ENCODE data around the gene AK1.
"Not testable (repeated sequence)": the region's sequence is repeated elsewhere in the genome, so short reads cannot be mapped to it uniquely, and the experiment has no call there.

The AK1 gene

DNA sequence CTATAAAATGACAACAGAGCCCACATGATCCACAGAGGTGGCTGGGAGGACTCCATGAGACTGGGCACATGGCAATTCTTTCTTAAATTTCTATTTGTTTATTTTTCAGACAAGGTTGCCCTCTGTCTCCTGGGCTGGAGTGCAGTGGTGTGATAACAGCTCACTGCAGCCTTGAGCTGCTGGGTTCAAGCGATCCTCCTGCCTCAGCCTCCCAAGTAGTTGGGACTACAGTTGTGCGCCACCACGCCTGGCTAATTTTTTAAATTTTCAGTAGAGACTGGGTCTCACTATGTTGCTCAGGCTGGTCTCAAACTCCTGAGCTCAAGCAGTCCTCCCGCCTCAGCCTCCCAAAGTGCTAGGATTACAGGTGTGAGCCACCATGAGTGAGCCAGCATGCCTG is 31.9 kb downstream of the AK1 start:
- DNase-seq = not testable (repeated sequence)

DNA sequence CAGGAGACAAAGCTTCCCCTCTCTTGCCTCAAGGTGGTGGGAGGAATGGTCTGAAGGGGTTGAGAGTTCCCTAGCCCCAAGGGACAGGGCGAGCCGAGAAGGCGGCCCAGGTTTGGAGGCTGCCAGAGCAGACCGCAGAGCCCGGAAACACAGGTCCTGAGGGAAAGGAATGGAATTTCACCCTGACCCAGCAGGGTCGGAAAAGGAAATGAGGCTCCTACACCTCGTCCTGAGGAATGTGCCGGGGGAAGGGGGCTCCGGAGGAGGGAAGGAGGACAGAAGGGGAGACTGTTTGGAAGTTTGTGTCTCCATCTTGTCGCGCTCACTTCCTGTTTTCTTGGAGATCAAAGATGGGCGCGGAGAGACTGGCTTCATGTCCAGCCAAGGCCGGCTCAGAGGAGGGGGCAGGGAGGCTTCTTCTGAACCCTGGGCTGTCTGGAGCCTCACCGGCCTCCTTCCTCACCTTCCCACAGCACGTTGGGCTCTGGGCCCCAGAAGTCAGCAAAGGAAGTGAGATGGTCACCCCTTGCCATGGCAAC is 32.6 kb downstream of the AK1 start:
- DNase-seq = no peak

DNA sequence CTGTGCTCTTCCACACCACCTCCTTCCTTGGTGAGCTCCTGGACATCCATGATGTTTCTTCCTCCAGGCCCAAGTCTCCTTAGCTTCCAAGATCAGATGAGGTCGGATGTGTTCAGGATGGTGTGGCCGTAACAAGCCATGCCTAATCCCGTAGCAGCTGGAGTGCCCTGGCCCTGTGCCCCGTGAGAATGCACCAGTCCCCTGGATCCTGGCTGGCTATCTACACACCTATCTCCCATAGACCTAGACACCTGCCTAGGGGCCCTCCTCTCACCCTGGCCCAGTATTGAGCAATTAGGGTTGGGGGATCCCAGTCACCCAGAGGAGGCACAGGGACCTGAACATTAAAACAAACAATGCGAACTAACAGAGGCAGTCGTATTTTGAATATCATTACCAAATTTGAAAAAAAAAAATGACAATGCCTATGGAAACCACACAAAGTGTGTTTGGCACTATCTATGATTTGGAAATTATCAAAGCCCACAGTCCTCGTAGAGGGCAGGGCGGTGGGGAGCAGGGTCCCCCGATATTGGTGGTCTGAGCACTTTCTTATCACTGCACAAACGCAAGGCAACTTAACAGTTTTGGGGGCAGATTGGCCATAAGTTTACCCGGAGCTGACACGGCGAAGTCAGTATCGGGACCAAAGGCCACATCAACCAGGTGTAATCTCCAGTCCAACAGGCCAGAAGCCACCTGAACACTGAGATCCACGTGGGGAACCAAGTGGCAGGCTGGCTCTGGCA is 36.2 kb downstream of the AK1 start:
- DNase-seq = no peak

DNA sequence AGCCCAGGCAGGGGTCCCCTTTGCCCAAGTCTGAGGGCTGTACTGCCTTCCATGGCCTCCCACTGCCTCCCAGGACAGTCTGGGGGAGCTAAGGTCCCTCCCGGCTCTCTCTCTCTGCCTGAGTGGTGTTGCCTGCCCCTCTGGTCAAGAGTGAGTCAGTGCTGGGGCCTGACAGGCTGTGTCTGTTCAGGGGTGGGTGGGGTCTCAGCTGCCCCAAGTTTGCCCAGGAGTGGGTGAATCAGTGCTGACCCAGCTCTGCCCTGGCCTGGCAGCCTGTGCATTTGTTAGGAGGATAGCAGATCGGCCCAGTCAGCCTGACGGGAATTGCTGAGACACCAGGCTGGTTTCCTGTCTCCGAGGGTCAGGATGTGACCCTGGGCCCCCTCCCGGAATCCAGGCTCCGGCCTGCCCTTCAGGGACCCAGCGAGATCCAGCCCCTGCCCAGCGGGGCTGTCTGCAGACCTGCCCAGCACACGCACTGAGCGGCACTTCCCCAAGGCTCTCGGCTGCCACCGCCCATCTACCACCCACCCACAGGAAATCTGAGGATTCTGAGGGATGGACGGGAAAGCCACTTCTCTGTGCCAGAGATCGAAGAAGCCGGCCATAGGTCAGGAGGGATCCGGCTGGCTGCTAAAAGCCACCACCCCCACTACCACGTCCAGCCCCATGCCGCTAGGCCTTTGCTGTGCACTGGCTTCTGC is 38.9 kb downstream of the AK1 start:
- DNase-seq = no peak

DNA sequence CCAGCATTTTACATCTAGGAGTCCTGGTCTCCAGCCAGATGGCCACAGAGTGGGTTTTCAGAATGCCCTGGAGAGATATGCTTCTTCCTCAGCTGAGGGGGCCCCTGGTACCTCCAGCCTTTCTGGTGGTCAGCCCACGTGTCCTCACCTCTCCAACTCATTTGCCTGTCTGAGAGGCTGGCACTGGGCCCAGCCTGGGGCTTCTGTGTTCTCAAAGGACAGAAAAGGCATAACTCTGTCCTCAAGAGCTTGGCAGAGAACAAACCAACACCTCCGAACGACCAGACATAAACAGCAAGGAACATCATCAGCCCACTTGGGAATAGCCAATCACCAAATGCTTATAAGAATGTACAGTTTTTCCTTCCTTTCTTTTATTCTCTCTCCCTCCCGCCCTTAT is 40.1 kb downstream of the AK1 start:
- DNase-seq = no peak

DNA sequence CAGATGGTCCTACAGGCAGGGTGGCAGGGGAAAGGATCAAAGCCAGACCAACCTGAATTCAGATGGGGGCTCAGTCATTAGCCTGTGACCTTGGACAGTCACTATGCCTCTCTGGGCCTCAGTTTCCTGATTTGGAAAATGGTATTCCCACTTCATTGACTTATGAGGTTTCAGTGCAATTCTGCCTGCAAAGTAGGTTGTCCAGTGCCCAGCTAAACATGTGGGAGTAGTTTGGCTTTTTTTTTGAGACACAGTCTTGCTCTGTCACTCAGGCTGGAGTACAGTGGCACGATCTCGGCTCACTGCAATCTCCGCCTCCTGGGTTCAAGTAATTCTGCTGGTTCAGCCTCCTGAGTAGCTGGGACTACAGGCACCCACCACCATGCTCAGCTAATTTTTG is 40.9 kb downstream of the AK1 start:
- DNase-seq = not testable (repeated sequence)

DNA sequence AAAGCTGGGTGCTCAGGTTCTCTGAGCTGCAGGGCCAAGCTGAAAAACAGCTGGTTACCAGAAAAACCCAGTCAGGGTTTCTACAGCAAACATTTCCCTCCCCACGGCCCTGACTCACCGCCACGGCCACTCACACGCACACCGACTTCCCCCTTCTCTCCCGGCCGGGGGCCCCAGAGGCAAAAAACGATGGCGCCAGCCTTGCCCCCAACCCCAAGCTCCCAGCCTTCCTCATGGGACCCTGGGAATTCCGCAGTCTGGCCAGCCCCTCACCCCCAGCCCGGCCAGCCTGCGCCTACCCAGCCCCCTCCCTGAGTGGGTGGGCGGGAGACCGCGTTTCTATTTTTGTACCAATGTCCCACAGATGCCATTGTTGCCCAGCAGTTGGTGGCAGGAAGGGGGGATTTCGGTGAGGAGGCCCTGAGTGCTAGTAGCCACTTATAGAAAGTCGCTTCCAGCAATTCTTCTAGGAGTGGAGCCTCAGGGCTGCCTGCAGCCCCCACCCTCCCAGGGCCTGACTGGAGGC is 41.4 kb downstream of the AK1 start:
- DNase-seq = no peak

DNA sequence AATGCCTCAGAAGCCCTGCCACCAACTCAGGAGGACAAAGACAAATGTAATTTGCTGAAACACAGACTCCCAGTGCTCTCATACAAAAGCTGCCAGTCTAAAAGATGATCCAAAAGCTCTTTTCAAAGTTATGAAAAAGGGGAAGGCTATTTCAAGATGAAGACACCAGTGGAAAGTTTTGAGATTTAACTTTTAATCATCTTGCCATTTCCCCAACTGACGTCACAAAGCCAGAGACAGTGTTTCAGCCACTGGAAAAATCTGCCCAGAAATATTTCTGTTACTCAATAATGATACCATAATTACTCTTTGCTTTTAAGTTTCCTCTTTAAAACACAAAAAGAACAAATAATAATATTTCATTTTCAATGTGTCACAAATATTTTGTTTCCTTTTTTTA is 43.9 kb downstream of the AK1 start:
- DNase-seq = no peak

DNA sequence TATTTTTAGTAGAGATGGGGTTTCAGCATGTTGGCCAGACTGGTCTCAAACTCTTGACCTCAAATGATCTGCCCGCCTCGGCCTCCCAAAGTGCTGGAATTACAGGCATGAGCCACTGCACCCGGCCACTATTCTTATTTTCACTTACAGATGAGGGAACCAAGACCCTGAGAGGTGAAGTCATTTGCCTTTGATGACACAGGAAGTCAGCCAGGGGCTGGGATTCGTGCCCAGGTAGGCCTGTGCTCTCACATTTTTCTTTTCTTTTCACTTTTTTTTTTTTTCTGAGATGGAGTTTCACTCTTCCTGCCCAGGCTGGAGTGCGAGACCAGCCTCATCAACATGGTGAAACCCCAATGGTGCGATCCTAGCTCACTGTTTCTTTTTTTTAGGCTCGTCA is 45.2 kb downstream of the AK1 start:
- DNase-seq = no peak

DNA sequence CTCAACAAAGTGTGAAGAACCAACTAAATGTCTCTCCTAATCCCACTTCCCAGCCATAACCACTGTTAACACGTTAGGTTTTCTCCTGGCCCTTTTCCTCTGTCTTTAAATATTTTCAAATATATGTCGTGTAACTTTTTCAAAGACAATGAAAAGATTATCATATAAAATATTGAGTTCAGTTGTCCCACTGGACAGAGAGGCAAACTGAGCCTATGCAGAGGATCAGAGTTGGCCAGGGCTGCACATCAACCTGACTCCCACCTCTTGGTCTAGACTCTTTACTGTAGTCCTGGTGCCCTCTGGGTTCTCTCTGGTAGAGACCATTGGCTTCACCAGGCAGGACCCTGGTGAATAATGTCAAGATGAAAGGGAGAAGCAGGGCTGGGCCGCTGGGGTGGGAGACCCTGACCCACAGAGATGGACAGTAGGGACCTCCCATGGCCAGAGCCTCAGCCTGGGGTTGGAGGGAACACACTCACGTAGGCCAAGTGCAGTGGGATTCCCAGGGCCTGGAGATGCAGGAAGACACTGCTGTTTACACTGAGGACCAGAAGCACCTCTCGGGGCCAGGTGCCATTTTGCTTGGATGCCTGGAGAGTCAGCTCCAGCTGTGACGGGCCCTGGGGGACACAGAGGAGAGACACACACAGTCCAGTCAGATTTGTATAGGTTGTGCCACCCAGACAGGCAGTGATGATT is 48.1 kb downstream of the AK1 start:
- no peak for DNase-seq

DNA sequence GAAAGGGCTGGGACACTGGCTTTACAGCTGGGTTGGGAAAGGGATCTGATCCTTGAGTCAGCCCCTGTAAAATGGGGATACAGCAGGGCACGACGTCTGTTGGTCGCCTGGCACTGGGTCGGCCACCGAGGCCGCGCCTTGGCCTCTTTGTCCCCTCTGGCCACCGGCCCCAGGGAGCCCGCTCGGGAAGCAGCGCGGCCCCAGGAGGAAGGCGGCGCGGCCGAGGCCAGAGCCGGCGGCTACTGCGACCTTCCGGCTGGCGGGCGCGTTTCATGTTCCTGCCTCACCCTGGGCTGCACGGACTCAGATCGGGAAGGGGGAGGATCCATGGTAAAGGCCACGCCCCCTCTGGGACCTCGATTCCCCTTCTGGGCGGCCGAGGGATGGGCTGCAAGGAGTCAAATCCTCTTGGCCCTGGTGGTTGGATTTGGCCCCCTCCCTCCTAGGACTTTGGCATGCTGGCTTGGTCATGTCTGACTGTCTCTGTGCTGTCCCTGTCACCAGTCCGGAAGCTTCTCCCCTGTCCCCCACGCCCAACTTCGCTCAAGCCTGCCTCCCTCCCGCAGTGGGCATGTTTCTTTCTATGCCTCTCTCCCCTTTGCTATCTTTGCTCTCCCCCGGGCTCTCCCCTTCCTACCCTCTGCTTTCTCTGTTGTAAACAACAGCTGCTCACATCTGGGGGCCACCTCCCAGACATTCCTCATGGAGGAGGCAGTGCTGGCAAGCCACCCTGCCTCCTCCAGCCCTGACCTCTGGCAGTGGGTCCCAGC is 49.0 kb downstream of the AK1 start:
- DNase-seq = no peak

DNA sequence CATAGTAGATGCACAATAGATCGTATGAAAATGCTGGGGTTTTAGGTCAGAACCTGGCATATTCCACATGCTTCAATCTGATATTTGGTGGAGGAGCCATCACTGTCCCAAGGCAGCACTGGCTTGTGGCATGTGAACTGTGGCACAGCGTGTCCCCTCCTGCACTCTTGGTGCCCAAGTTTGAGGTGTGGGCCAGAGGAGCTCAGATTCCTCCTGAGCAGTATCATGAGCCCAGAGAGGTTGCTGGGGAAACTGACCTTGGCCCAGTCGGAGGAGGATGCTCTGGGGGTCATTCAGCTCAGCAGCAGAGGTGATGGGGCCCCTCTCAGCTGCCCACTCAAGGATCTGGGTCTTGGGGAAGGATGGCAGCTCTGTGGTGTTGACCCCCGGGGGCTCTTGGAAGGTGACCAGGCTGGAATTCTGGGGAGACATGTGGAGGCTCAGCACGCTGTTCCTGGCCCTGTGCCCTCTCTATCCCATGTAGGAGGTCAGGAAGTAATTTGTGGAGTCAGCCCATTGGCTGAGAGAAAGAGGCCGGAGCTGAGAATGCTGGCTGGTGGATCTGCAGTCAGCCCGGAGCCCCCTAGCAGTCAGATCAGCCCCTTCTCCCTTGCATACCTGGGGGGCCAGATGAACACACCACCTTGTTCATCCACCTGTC is 51.1 kb downstream of the AK1 start:
- DNase-seq = no peak

DNA sequence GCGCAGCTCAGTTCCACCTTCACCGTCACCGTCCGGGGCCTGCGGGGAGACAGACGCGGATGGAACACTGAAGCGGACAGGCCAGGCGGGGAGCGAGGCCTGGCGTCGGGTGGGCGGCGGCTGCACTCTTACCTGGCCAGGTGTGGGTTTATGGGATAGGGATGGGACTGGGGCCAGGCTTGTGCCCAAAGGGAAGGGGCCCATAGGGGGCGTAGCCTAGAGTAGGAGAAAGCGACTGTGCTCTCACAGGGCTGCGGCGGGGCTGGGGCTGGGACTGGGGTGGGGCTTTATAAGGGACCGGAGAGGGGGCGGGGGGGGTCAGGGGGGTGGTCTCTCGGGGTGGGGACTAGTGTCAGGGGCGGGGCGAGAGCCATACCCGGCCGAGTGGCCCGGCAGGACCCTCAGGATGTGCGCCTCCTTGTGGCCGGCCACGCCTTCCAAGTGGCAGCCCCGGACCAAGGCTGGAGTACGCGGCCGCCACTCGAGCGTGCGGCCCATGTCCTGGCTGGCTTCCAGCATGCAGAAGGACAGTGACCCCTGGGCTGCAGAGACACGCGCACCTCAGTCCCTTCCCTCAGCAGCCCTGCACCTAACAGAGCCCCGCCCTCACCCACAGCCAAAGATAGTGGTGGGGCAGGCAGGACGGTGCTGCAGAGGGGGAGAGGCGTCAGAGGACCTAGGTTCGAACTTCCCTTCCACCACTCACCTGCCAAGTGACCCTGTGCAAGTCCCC is 52.0 kb downstream of the AK1 start:
- no peak for DNase-seq

DNA sequence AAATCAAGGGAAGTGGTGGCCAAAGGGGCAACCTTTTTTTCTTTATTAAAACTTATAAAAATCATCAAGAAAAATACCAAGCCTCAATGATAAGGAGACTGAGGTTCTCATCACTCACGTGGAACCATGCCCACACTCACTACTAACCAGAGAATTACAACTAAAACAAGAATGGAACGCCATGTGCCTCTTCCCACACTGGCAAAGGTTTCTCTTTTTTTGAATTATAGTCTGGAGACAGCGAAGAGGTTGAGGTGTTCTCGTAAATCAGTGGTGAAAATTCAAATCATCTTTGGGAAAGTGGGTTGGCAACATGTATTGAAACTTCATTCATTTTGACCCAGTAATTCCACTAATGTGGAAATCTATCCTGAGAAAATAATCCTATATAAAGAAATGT is 55.4 kb downstream of the AK1 start:
- DNase-seq = no peak

DNA sequence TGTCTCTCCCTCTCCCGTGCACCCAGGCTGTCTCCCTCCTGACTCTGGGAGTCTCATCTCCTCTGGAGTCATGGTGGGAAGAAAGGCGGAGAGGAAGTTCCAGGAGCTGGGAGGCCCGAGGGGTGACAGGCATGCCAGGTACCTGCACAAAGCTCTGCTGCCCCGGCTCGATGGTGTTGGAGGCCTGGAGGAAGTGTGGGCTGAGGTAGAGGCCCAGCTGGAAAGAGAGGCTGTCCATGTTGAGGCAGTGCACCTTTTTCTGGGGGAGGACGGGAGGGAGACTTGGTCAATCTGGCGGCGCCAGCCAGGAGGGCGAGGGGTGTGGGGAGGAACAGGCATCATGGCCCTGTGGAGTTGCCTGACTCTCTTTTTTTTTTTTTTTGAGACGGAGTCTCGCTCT is 58.9 kb downstream of the AK1 start:
- no peak for DNase-seq

DNA sequence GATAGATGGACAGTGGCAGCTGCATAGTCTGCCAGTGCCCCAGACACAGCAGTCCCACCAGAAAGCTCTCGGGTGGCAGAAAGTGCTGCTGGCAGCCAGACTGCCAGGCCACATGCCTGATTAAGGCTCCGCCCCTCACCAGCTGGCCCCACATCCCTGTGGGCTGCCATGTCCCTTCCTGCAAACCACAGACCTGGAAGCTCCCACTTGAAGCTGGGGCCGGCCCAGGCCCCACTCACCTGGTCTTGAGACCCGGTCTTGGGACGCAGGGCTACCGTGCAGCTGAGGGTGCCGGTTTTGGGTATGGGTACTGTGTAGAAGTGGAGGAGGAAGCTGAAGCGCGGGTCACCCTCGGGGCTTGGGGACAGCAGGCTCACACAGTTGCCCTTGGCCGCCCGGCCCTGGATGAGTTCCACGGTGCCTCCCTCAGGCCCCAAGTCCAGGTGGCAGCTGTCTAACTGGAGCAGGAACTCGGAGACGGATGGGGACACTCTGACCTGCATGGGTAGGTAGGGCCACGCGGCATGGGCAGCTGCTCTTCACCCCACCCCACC is 59.5 kb downstream of the AK1 start:
- no peak for DNase-seq

DNA sequence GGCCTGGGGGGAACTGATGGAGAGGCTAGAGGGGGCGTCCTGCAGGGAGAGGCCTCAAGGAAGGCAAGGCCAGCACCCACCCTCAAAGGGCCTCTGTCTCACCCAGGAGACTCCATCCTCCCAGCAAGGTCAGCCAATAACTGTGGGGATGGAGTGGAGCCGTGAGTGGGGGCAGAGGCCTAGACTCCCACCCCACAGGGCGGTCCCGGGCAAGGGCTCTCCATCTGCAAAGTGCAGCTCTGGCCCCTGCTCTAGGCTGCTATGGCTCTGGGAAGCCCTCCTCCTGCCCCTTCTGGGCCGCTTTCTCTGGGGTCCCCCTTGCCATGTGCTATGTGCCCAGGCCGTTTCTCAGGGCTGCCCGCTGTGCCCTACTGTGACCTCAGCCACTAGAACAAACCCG is 60.7 kb downstream of the AK1 start:
- DNase-seq = no peak

Data from activated effector memory CD4-positive, alpha-beta T cell treated with anti-CD3 and anti-CD28 coated beads, Interleukin-2, amount 50 U/mL, for 16 hours (primary cell).